Osteoblast (primary cell): ENCODE data around the gene NR2C1. TPM values are rescaled to one million over a fixed set of nuclear protein-coding genes. Genes with fewer than 3 reads are reported as not detected.
"Not testable (repeated sequence)": the region's sequence is repeated elsewhere in the genome, so short reads cannot be mapped to it uniquely, and the experiment has no call there.

Source experiments
- DNase-seq: peaks from one replicate; pipeline ENCODE4 v3.0.0; 2011; ENCODE audit warnings: low spot score, mixed read lengths; ENCODE audit not compliant: insufficient read length; ENCODE audit errors: missing footprints
- H2AFZ ChIP-seq: 2 replicates; pipeline ENCODE4 v1.6.0; 2011; ENCODE audit warnings: mild to moderate bottlenecking, low read length
- H3K27ac ChIP-seq: 2 replicates; pipeline ENCODE4 v1.5.1; 2011; ENCODE audit warnings: mild to moderate bottlenecking, low read depth, low read length, moderate library complexity
- H3K27me3 ChIP-seq: 2 replicates; pipeline ENCODE4 v1.6.0; 2012; ENCODE audit warnings: mild to moderate bottlenecking, control low read depth, inconsistent platforms, low read length, moderate library complexity; ENCODE audit not compliant: insufficient read depth
- H3K36me3 ChIP-seq: 2 replicates; pipeline ENCODE4 v1.5.1; 2011; ENCODE audit warnings: mild to moderate bottlenecking, low read length, control low read depth, moderate library complexity; ENCODE audit not compliant: insufficient read depth
- H3K4me1 ChIP-seq: 2 replicates; pipeline ENCODE4 v1.5.1; 2011; ENCODE audit warnings: mild to moderate bottlenecking, low read length, control low read depth, moderate library complexity; ENCODE audit not compliant: insufficient read depth
- H3K4me2 ChIP-seq: 2 replicates; pipeline ENCODE4 v1.6.0; 2011; ENCODE audit warnings: mild to moderate bottlenecking, low read length; ENCODE audit not compliant: insufficient read depth
- H3K4me3 ChIP-seq: fragments of 200-600 bp; sonication (generic); 3 replicates; pipeline ENCODE4 v1.5.1; 2012; ENCODE audit warnings: mild to moderate bottlenecking, low read length, inconsistent platforms; ENCODE audit not compliant: insufficient read depth
- H3K79me2 ChIP-seq: 2 replicates; pipeline ENCODE4 v1.6.0; 2012; ENCODE audit warnings: mild to moderate bottlenecking, low read length, control low read depth, inconsistent platforms; ENCODE audit not compliant: insufficient read depth
- H3K9me3 ChIP-seq: 2 replicates; pipeline ENCODE4 v1.5.1; 2011; ENCODE audit warnings: low read depth, low read length, control low read depth
- H4K20me1 ChIP-seq: 2 replicates; pipeline ENCODE4 v1.6.0; 2012; ENCODE audit warnings: mild to moderate bottlenecking, low read length, control low read depth; ENCODE audit not compliant: insufficient read depth
- total RNA-seq: library from RNA; depleted of rRNA; stranded (reverse); fragments of >200 nt; gene quantifications from 2 replicates; pipeline ENCODE4 v1.2.3, GENCODE V29; 2012
- TF ChIP-seq, protein P1 (sequence below): IDR thresholded peaks from 2 replicates; pipeline ENCODE4 v1.5.1; 2011; ENCODE audit warnings: mild to moderate bottlenecking, low read depth, low read length, moderate library complexity; ENCODE audit errors: extremely low read depth

Gene NR2C1
- total RNA-seq, 1 donor: 22.1 TPM

GRCh38 chr12:94990222-94990621, 83.2 kb downstream of the NR2C1 start:
- peaks cover 19% of the 10 kb centered on the region for H3K36me3 ChIP-seq
- peaks cover 7% of the 10 kb centered on the region for H3K4me1 ChIP-seq
- no peak overlapping the region for H3K4me3 ChIP-seq
- no peak overlapping the region for H3K4me2 ChIP-seq
- no peak for DNase-seq
- peaks cover 24% of the 10 kb centered on the region for H3K79me2 ChIP-seq
- TF ChIP-seq, protein P1, sequence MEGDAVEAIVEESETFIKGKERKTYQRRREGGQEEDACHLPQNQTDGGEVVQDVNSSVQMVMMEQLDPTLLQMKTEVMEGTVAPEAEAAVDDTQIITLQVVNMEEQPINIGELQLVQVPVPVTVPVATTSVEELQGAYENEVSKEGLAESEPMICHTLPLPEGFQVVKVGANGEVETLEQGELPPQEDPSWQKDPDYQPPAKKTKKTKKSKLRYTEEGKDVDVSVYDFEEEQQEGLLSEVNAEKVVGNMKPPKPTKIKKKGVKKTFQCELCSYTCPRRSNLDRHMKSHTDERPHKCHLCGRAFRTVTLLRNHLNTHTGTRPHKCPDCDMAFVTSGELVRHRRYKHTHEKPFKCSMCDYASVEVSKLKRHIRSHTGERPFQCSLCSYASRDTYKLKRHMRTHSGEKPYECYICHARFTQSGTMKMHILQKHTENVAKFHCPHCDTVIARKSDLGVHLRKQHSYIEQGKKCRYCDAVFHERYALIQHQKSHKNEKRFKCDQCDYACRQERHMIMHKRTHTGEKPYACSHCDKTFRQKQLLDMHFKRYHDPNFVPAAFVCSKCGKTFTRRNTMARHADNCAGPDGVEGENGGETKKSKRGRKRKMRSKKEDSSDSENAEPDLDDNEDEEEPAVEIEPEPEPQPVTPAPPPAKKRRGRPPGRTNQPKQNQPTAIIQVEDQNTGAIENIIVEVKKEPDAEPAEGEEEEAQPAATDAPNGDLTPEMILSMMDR: no peak
- H3K27ac ChIP-seq: no peak overlapping the region
- H3K9me3 ChIP-seq: no peaks in the 10 kb centered on the region
- peaks cover 5% of the 10 kb centered on the region for H4K20me1 ChIP-seq
- H2AFZ ChIP-seq: no peak overlapping the region
- no peaks in the 10 kb centered on the region for H3K27me3 ChIP-seq

DNA sequence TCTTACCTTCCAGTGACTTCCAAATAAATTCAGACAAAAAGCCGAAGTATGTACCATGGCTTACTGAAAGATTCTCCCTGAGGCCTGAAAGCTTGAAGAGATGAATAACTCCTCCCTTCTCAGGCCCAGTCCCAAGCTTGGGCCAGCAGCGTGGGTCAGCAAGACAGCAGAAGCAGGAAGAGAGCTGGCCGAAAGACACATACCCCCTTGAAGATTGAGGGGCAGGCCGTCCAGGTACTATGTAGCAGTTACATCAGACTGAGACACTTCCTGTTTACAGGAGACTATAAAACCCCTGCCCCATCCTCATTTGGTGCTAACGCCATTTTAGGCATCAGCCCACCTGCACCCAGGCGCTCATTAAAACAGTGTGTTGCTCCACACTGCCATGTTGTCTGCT, 84.9 kb downstream of the NR2C1 start:
- H3K27me3 ChIP-seq: no peaks in the 10 kb centered on the region
- DNase-seq: no peak
- no peak overlapping the region for H3K27ac ChIP-seq
- peaks cover 19% of the 10 kb centered on the region for H3K36me3 ChIP-seq
- no peaks in the 10 kb centered on the region for H4K20me1 ChIP-seq
- H2AFZ ChIP-seq: no peak overlapping the region
- H3K4me1 ChIP-seq: peaks cover 5% of the 10 kb centered on the region
- no peaks in the 10 kb centered on the region for H3K9me3 ChIP-seq
- peaks cover 24% of the 10 kb centered on the region for H3K79me2 ChIP-seq
- H3K4me2 ChIP-seq: no peak overlapping the region
- TF ChIP-seq, protein P1: no peak
- no peak overlapping the region for H3K4me3 ChIP-seq

DNA sequence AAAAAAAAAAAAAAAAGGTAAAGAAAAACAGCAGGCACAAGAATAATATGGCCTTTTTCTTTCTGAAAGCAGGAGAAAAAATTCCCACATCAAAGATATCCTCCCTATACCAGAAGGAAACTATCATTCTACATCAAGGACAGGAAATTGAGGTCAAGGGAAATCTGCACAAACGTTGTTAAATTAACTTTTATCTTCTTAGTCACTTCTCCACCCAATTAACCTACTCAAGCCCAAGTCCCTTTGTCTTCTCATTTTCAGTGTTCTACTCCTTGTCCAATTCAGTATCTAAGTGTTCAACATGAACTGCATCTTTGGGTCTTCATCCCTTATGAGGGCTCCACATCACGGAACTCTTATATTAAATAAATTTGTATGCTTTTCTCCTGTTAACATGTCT, 85.6 kb downstream of the NR2C1 start:
- Histone ChIP-seq H3K79me2 (peaks cover 24% of the 10 kb centered on the region), H3K9me3 (no peaks in the 10 kb centered on the region), H3K27ac (no peak overlapping the region), H3K4me3 (no peak overlapping the region), H3K27me3 (no peaks in the 10 kb centered on the region), H3K4me2 (no peak overlapping the region), H4K20me1 (no peaks in the 10 kb centered on the region), H3K36me3 (peaks cover 18% of the 10 kb centered on the region), H3K4me1 (peaks cover 12% of the 10 kb centered on the region), H2AFZ (no peak overlapping the region)
- TF ChIP-seq, protein P1: no peak
- no peak for DNase-seq

DNA sequence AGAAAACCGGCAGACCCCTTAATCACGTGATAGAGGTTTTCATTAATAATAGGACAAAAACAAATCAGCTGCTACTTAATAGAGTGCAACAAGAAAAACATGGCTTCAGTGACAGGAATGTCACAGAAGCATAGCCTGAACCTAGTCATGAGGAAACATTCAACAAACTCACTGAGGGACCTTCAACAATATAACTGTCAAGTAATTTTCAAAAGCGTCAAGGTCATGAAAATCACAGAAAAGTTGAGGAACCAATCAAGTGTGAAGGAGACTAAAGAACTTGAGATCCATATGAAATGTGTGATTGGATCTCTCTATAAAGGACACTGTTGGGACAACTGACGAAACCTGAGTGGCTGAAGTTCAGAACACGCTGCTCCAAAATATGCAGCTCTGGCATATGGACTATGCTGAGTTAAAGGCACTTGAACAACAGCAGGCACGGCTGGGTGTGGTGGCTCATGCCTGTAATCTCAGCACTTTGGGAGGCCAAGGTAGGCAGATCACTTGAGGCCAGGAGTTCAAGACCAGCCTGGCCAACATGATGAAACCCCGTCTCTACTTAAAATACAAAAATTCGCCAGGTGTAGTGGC, 86.2 kb downstream of the NR2C1 start:
- TF ChIP-seq, protein P1: no peak
- H3K9me3 ChIP-seq: no peaks in the 10 kb centered on the region
- H2AFZ ChIP-seq: no peak overlapping the region
- H4K20me1 ChIP-seq: no peaks in the 10 kb centered on the region
- H3K27me3 ChIP-seq: no peaks in the 10 kb centered on the region
- peaks cover 26% of the 10 kb centered on the region for H3K79me2 ChIP-seq
- no peak overlapping the region for H3K4me3 ChIP-seq
- H3K4me1 ChIP-seq: peaks cover 18% of the 10 kb centered on the region
- peaks cover 12% of the 10 kb centered on the region for H3K36me3 ChIP-seq
- no peak overlapping the region for H3K4me2 ChIP-seq
- DNase-seq: no peak
- no peak overlapping the region for H3K27ac ChIP-seq

- not testable (repeated sequence) for H3K27me3 ChIP-seq, H3K36me3 ChIP-seq, H3K4me3 ChIP-seq, DNase-seq, H4K20me1 ChIP-seq, H3K4me2 ChIP-seq, H2AFZ ChIP-seq, H3K9me3 ChIP-seq
- Histone ChIP-seq H3K79me2 (peaks cover 22% of the 10 kb centered on the region), H3K4me1 (peaks cover 20% of the 10 kb centered on the region), H3K27ac (peak overlapping the region; percentile 100)
Measured at GRCh38 chr12:94985099-94985498, 88.3 kb downstream of the NR2C1 start.
